ENCODE results near the gene PSG11. TPM values are rescaled to one million over a fixed set of nuclear protein-coding genes. Genes with fewer than 3 reads are reported as not detected.
"Not testable (repeated sequence)": the region's sequence is repeated elsewhere in the genome, so short reads cannot be mapped to it uniquely, and the experiment has no call there.

PSG11 gene
- total and polyA plus RNA-seq, 9 of the 15 experiments (the other 6 are each of a cell fraction or from before 2014, with no cell fraction given), result not detected

GRCh38 chr19:43060254-43060653 lies 34.0 kb upstream of the PSG11 start:
- H3K4me3 ChIP-seq; DNase-seq (ENCODE audit: extremely low read depth in 1 of 4, low spot score in 3 of 4); H3K4me2 ChIP-seq (ENCODE audit: insufficient read depth, low read length); H4K20me1 ChIP-seq (replicated peaks; ENCODE audit: control insufficient read depth, insufficient read depth, low read length); BruUV-seq (replicated peaks); H3K9me1 ChIP-seq (ENCODE audit: control insufficient read depth, insufficient read depth, low read length); H3K9me3 ChIP-seq (replicated peaks; ENCODE audit: control insufficient read depth, insufficient read depth, low read depth, low read length); FAIRE-seq; POLR2A ChIA-PET; H3K27ac ChIP-seq (ENCODE audit: extremely low read depth, low read depth, low read length); CTCF ChIA-PET (ENCODE audit: low intra/inter-chr PET ratio); H3K27me3 ChIP-seq (ENCODE audit: control insufficient read depth in 2 of 2, insufficient read depth in 2 of 2, low read length in 2 of 2); H3K9ac ChIP-seq (ENCODE audit: insufficient read depth in 1 of 2, low read depth in 2 of 2, low read length in 2 of 2); H3K4me1 ChIP-seq (replicated peaks in 1 of 2; ENCODE audit: control insufficient read depth in 2 of 2, insufficient read depth in 2 of 2, low read length in 2 of 2); intact Hi-C loops (cut with micrococcal nuclease); ATAC-seq; H3K79me2 ChIP-seq (ENCODE audit: control insufficient read depth, insufficient read depth, low read length); H3K36me3 ChIP-seq (ENCODE audit: control insufficient read depth, insufficient read depth, low read length); H2AFZ ChIP-seq (ENCODE audit: low read depth, low read length): not testable (repeated sequence)
- in situ Hi-C loops (cut with MboI), result loop anchor here (10.0 kb wide), 1 partner anchor 1355 kb away; no protein-coding TSS in a partner anchor
- 0% methylated on average over 3 of the region's 3 CpGs for WGBS (ENCODE audit: insufficient coverage, low coverage, missing lambda C conversion rate)

- DNase-seq (ENCODE audit: extremely low read depth in 1 of 4, low spot score in 3 of 4); H3K36me3 ChIP-seq (ENCODE audit: control insufficient read depth, insufficient read depth, low read length); H3K4me2 ChIP-seq (ENCODE audit: insufficient read depth, low read length); in situ Hi-C loops (cut with MboI); H3K79me2 ChIP-seq (ENCODE audit: control insufficient read depth, insufficient read depth, low read length); intact Hi-C loops (cut with micrococcal nuclease); H3K4me1 ChIP-seq (replicated peaks in 1 of 2; ENCODE audit: control insufficient read depth in 2 of 2, insufficient read depth in 2 of 2, low read length in 2 of 2); H3K27me3 ChIP-seq (ENCODE audit: control insufficient read depth in 2 of 2, insufficient read depth in 2 of 2, low read length in 2 of 2); POLR2A ChIA-PET; BruUV-seq (replicated peaks); FAIRE-seq; H3K4me3 ChIP-seq; H3K9me3 ChIP-seq (replicated peaks; ENCODE audit: control insufficient read depth, insufficient read depth, low read depth, low read length); H3K27ac ChIP-seq (ENCODE audit: extremely low read depth, low read depth, low read length); H4K20me1 ChIP-seq (replicated peaks; ENCODE audit: control insufficient read depth, insufficient read depth, low read length); H3K9ac ChIP-seq (ENCODE audit: insufficient read depth in 1 of 2, low read depth in 2 of 2, low read length in 2 of 2); H3K9me1 ChIP-seq (ENCODE audit: control insufficient read depth, insufficient read depth, low read length); CTCF ChIA-PET (ENCODE audit: low intra/inter-chr PET ratio); H2AFZ ChIP-seq (ENCODE audit: low read depth, low read length); ATAC-seq: not testable (repeated sequence)
- 0% methylated on average over 1 of the region's 2 CpGs for WGBS (ENCODE audit: insufficient coverage, low coverage, missing lambda C conversion rate)
Measured at GRCh38 chr19:43059482-43059881, 33.2 kb upstream of the PSG11 start.

GRCh38 chr19:43058440-43058839 lies 32.2 kb upstream of the PSG11 start:
- H3K4me2 ChIP-seq (ENCODE audit: insufficient read depth, low read length); H3K9me3 ChIP-seq (replicated peaks; ENCODE audit: control insufficient read depth, insufficient read depth, low read depth, low read length); H3K4me3 ChIP-seq; H3K9ac ChIP-seq (ENCODE audit: insufficient read depth in 1 of 2, low read depth in 2 of 2, low read length in 2 of 2); H3K79me2 ChIP-seq (ENCODE audit: control insufficient read depth, insufficient read depth, low read length); in situ Hi-C loops (cut with MboI); H4K20me1 ChIP-seq (replicated peaks; ENCODE audit: control insufficient read depth, insufficient read depth, low read length); H3K27ac ChIP-seq (ENCODE audit: extremely low read depth, low read depth, low read length); FAIRE-seq; H3K9me1 ChIP-seq (ENCODE audit: control insufficient read depth, insufficient read depth, low read length); POLR2A ChIA-PET; H3K27me3 ChIP-seq (ENCODE audit: control insufficient read depth in 2 of 2, insufficient read depth in 2 of 2, low read length in 2 of 2); H3K4me1 ChIP-seq (replicated peaks in 1 of 2; ENCODE audit: control insufficient read depth in 2 of 2, insufficient read depth in 2 of 2, low read length in 2 of 2); DNase-seq (ENCODE audit: extremely low read depth in 1 of 4, low spot score in 3 of 4); BruUV-seq (replicated peaks); ATAC-seq; H2AFZ ChIP-seq (ENCODE audit: low read depth, low read length); intact Hi-C loops (cut with micrococcal nuclease); CTCF ChIA-PET (ENCODE audit: low intra/inter-chr PET ratio); H3K36me3 ChIP-seq (ENCODE audit: control insufficient read depth, insufficient read depth, low read length): not testable (repeated sequence)
- 0% methylated on average over 1 of the region's 2 CpGs for WGBS (ENCODE audit: insufficient coverage, low coverage, missing lambda C conversion rate)

GRCh38 chr19:43047966-43048365 lies 21.7 kb upstream of the PSG11 start:
- H3K36me3 ChIP-seq (ENCODE audit: control insufficient read depth, insufficient read depth, low read length); intact Hi-C loops (cut with micrococcal nuclease); in situ Hi-C loops (cut with MboI); H3K4me1 ChIP-seq (replicated peaks in 1 of 2; ENCODE audit: control insufficient read depth in 2 of 2, insufficient read depth in 2 of 2, low read length in 2 of 2); CTCF ChIA-PET (ENCODE audit: low intra/inter-chr PET ratio); H3K9ac ChIP-seq (ENCODE audit: insufficient read depth in 1 of 2, low read depth in 2 of 2, low read length in 2 of 2); ATAC-seq; H3K9me3 ChIP-seq (replicated peaks; ENCODE audit: control insufficient read depth, insufficient read depth, low read depth, low read length); H4K20me1 ChIP-seq (replicated peaks; ENCODE audit: control insufficient read depth, insufficient read depth, low read length); H2AFZ ChIP-seq (ENCODE audit: low read depth, low read length); H3K79me2 ChIP-seq (ENCODE audit: control insufficient read depth, insufficient read depth, low read length); BruUV-seq (replicated peaks); FAIRE-seq; POLR2A ChIA-PET; H3K4me3 ChIP-seq; H3K27ac ChIP-seq (ENCODE audit: extremely low read depth, low read depth, low read length); H3K4me2 ChIP-seq (ENCODE audit: insufficient read depth, low read length); H3K27me3 ChIP-seq (ENCODE audit: control insufficient read depth in 2 of 2, insufficient read depth in 2 of 2, low read length in 2 of 2); DNase-seq (ENCODE audit: extremely low read depth in 1 of 4, low spot score in 3 of 4); H3K9me1 ChIP-seq (ENCODE audit: control insufficient read depth, insufficient read depth, low read length): not testable (repeated sequence)
- WGBS (ENCODE audit: insufficient coverage, low coverage, missing lambda C conversion rate), result 5% methylated on average over 3 of the region's 3 CpGs

All from K562 (cell line).